RWPE2 (cell line): ENCODE data around the gene KCTD1.

Experiments used
- ATAC-seq: fragments of 200-7000 bp; cut with Tn5 transposase; 3 replicates; pipeline ENCODE4 v1.9.1; 2021; ENCODE audit warnings: low read depth
- DNase-seq: peaks from one replicate; pipeline ENCODE4 v3.0.0-alpha.2; 2020; ENCODE audit warnings: low spot score
- H3K27ac ChIP-seq: fragments of 450-650 bp; 2 replicates; pipeline ENCODE4 v1.5.1; 2017; ENCODE audit warnings: mild to moderate bottlenecking; ENCODE audit not compliant: poor library complexity, severe bottlenecking
- H3K27me3 ChIP-seq: fragments of 250-450 bp; sonication (Bioruptor Pico); 2 replicates; pipeline ENCODE4 v1.5.1; 2021; ENCODE audit warnings: mild to moderate bottlenecking, moderate library complexity; ENCODE audit not compliant: insufficient read depth, poor library complexity, severe bottlenecking
- H3K36me3 ChIP-seq: fragments of 250-450 bp; sonication (Bioruptor Pico); 2 replicates; pipeline ENCODE4 v1.5.1; 2020; ENCODE audit warnings: low read depth, mild to moderate bottlenecking, moderate library complexity
- H3K4me1 ChIP-seq: fragments of 250-450 bp; sonication (Bioruptor Pico); 2 replicates; pipeline ENCODE4 v1.5.1; 2021; ENCODE audit warnings: mild to moderate bottlenecking, moderate library complexity; ENCODE audit not compliant: insufficient read depth, poor library complexity, severe bottlenecking
- H3K4me3 ChIP-seq: fragments of 250-450 bp; sonication (Bioruptor Pico); 2 replicates; pipeline ENCODE4 v1.5.1; 2021; ENCODE audit warnings: mild to moderate bottlenecking, moderate library complexity; ENCODE audit not compliant: severe bottlenecking
- H3K9me3 ChIP-seq: fragments of 250-450 bp; sonication (Bioruptor Pico); 2 replicates; pipeline ENCODE4 v1.5.1; 2021; ENCODE audit warnings: mild to moderate bottlenecking, moderate library complexity; ENCODE audit not compliant: severe bottlenecking
- CTCF ChIP-seq: fragments of 450-650 bp; IDR thresholded peaks from one replicate; pipeline ENCODE4 v1.5.1; 2017; ENCODE audit warnings: mild to moderate bottlenecking, moderate library complexity; ENCODE audit not compliant: poor library complexity, severe bottlenecking

KCTD1 gene

DNA sequence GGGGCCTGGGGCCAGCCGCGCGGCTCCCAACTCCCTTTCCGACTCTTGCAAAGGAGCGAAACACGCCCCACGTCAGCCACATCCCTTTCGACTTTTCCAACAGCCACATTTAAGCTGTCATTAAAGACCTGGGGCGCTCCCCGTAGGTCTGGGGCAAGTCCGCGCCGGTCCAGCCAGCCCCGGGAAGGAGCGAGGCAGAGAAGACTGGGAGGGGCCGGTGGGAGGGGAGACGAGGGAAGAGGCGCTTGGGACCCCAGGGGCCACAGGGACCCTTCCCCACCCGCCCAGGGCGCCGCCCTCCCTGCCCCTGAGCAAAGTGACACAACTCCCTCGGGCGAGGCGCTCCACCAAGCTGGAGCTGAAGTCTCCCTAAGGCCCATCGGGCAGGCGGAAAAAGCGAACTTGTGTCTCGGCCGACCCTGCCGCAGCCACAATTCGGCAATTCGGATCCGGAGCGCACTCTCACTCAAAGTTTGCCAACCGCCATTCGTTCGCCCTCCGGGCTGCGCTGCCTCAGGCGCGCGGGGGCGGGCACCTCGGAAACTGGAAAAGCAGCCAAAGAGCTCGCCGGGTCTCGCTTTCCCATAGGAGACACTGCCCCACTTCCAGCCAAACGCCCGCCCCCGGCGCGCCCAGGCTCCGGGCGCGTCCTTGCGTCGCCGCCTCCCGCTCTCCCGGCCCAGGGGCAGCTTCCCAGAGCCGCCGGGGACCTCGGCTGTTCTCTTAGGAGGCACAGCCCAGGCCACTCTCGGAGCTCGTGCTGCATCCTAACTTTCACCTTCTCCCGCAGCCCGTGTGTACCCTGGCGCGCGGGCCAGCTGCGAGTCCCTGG, 1.1 kb upstream of the KCTD1 start:
- Histone ChIP-seq H3K27ac (peak overlapping the region; percentile 93), H3K9me3 (no peaks in the 10 kb centered on the region), H3K36me3 (peaks cover 26% of the 10 kb centered on the region), H3K4me1 (peaks cover 15% of the 10 kb centered on the region), H3K27me3 (no peaks in the 10 kb centered on the region), H3K4me3 (peak overlapping the region; percentile 98)
- peak; percentile 30 for ATAC-seq
- peak; percentile 79 for DNase-seq
- TF ChIP-seq CTCF, result no peak

GRCh38 chr18:26547646-26548414, 523 bp downstream of the KCTD1 start:
- Histone ChIP-seq H3K36me3 (peaks cover 39% of the 10 kb centered on the region), H3K4me1 (peaks cover 29% of the 10 kb centered on the region), H3K9me3 (no peaks in the 10 kb centered on the region), H3K27me3 (no peaks in the 10 kb centered on the region), H3K27ac (peak overlapping the region; percentile 93), H3K4me3 (peak overlapping the region; percentile 98)
- peak; percentile 73 for DNase-seq
- TF ChIP-seq CTCF, result peak; percentile 71
- peak; percentile 49 for ATAC-seq

DNA sequence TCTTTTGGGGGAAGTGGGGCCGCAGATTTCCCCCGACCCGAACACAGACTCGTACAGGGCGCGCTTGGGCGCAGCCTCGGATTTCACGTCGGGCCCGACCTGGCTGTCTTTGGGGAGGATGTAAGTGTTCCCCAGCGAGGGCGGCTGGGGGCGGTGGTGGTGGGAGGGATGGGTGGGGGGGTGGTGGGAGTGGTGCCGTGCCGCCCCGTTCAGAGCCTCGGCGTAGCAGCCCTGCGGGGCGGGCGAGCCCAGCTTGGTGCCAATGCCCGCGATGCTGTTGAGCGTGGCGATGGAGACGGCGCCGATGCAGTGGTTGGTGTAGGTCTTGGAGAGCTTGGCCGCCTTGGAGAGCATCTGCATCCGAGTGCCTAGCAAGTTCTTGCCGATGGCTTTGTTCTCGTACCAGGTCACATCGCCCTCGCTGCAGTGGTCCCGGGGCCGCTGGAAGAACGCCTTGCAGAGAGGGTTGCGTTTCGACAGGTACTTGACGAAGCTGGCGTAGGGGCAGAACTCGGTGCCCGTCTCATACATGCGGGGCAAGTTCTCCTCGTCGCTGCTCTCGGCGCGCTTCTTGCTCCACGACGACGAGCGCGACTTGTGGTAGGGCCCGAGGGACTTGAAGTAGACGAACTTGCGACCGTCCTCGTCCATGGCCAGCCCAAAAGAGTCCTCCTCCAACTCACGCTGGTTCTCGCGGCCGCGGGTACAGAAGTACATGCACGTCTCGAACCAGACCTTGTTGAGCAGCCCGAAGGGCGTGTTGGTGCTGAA, 1.3 kb downstream of the KCTD1 start:
- Histone ChIP-seq H3K27me3 (no peaks in the 10 kb centered on the region), H3K36me3 (peaks cover 39% of the 10 kb centered on the region), H3K27ac (peak overlapping the region; percentile 93), H3K9me3 (no peaks in the 10 kb centered on the region), H3K4me1 (peaks cover 31% of the 10 kb centered on the region), H3K4me3 (peak overlapping the region; percentile 98)
- TF ChIP-seq CTCF, result no peak
- DNase-seq (no peak), ATAC-seq (no peak)

DNA sequence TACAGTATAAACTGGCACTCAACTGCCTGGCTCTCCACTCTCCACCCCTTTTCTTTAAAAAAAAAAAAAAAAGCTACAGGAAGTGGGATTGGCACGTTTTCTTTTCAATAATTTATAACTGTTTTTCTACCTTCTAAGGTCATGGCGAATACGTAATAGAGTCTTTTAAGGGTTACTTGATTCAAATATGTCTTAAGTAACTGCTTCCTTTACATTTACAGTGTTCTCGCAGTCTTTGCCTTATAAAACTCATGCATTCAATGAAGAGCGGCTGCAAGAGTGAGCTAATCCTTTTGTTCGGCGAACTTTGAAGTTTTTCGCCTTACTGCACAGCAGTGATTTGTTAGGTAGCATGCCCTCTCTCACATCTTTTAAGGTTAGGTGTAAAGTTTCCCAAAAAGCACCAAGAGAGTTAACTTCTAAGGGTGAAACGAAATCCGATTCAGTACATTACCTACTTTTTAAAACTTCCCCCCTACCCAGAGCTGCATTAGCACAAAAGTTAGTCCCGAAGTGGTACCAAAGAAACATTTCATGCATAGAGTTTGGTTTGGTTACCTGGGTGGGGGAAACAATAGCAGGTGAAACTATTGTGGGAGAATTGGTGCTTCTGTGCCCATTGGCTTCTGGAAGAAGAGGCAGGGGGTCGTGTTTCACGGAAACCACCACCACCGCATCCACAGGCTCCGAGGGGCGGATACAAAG, 2.0 kb downstream of the KCTD1 start:
- Histone ChIP-seq H3K4me1 (peaks cover 36% of the 10 kb centered on the region), H3K9me3 (no peaks in the 10 kb centered on the region), H3K27ac (peak overlapping the region; percentile 93), H3K4me3 (peak overlapping the region; percentile 98), H3K27me3 (no peaks in the 10 kb centered on the region), H3K36me3 (peaks cover 39% of the 10 kb centered on the region)
- DNase-seq (no peak), ATAC-seq (no peak)
- no peak for TF ChIP-seq CTCF
